AG04450 (cell line): Measurements from ENCODE around the gene ZKSCAN2. TPM values are rescaled to one million over a fixed set of nuclear protein-coding genes. Genes with fewer than 3 reads are reported as not detected.

Experiments
- CTCF ChIA-PET: fragments of 300-600, 350-600 bp; formaldehyde crosslinking; extraction: SDS; loops from one replicate; lab custom pipeline; 2022; ENCODE audit warnings: antibody characterized with exemption, inconsistent platforms; lab: Charles Lee
- POLR2A ChIA-PET: fragments of 350-600 bp; formaldehyde crosslinking; extraction: SDS; loops from one replicate; lab custom pipeline; 2021; ENCODE audit warnings: antibody characterized with exemption, inconsistent platforms; lab: Yijun Ruan, JAX
- DNase-seq: peaks from one replicate; pipeline ENCODE4 v3.0.0-alpha.2; 2011; ENCODE audit warnings: low read depth, low spot score
- H3K27ac ChIP-seq: one replicate; pipeline ENCODE4 v1.5.1; 2012; ENCODE audit warnings: low read depth, low read length, control low read depth
- H3K27me3 ChIP-seq: one replicate; pipeline ENCODE4 v1.6.0; 2012; ENCODE audit warnings: low read length; ENCODE audit not compliant: control insufficient read depth, insufficient read depth
- H3K4me3 ChIP-seq: 2 replicates; pipeline ENCODE4 v1.5.1; 2011; ENCODE audit warnings: mild to moderate bottlenecking, low read depth, low read length, control low read depth
- H3K9me3 ChIP-seq: 2 replicates; pipeline ENCODE4 v1.5.1; 2012; ENCODE audit warnings: low read length; ENCODE audit not compliant: control insufficient read depth, insufficient read depth
- CTCF ChIP-seq: IDR thresholded peaks from 2 replicates; pipeline ENCODE4 v1.5.1; 2011; ENCODE audit warnings: low read depth, low read length, control low read depth, inconsistent platforms
- polyA plus RNA-seq: library from polyadenylated mRNA; depleted of rRNA; stranded (reverse); fragments of >200 nt; gene quantifications from 2 replicates; pipeline ENCODE4 v1.2.3, GENCODE V29; 2011

The ZKSCAN2 gene
- polyA plus RNA-seq, 1 experiment: 3.0 TPM

- no peak overlapping the region for H3K27ac ChIP-seq
- ChIA-PET CTCF (interaction anchor here (0.5 to 1.3 kb wide), 2 partner anchors 13 to 146 kb away, joined by 3 to 6 read pairs; no protein-coding TSS in a partner anchor), POLR2A (no interaction called here)
- no peak overlapping the region for H3K4me3 ChIP-seq
- DNase-seq: no peak
- no peaks in the 10 kb centered on the region; the same call in 1 of the 2 replicates for H3K9me3 ChIP-seq
- no peak for TF ChIP-seq CTCF
- peaks cover 5% of the 10 kb centered on the region for H3K27me3 ChIP-seq
Measured at GRCh38 chr16:25212636-25213035, 45.0 kb downstream of the ZKSCAN2 start.

GRCh38 chr16:25210758-25211157 lies 46.9 kb downstream of the ZKSCAN2 start:
- DNase-seq: peak; percentile 39
- ChIA-PET CTCF (interaction anchor here (1.9 kb wide), 1 partner anchor 15 kb away, joined by 24 read pairs; no protein-coding TSS in a partner anchor), POLR2A (no interaction called here)
- H3K9me3 ChIP-seq: no peaks in the 10 kb centered on the region
- no peak overlapping the region for H3K27ac ChIP-seq
- peaks cover 3% of the 10 kb centered on the region for H3K27me3 ChIP-seq
- no peak overlapping the region for H3K4me3 ChIP-seq
- TF ChIP-seq CTCF: no peak

- no peaks in the 10 kb centered on the region for H3K9me3 ChIP-seq
- H3K27me3 ChIP-seq: no peaks in the 10 kb centered on the region
- no peak overlapping the region for H3K27ac ChIP-seq
- TF ChIP-seq CTCF: no peak
- DNase-seq: no peak
- no peak overlapping the region for H3K4me3 ChIP-seq
- CTCF ChIA-PET: interaction anchor here (1.3 kb wide), 1 partner anchor 26 kb away, joined by 4 read pairs; no protein-coding TSS in a partner anchor
- POLR2A ChIA-PET: no interaction called here
Measured at GRCh38 chr16:25199457-25199856, 58.2 kb downstream of the ZKSCAN2 start.

GRCh38 chr16:25198021-25198420 lies 59.6 kb downstream of the ZKSCAN2 start:
- POLR2A ChIA-PET: no interaction called here

More at GRCh38 chr16:25198021-25198420, 59.6 kb downstream of the ZKSCAN2 start:
- Histone ChIP-seq H3K27ac (no peak overlapping the region), H3K9me3 (no peaks in the 10 kb centered on the region), H3K4me3 (no peak overlapping the region), H3K27me3 (no peaks in the 10 kb centered on the region)
- CTCF ChIA-PET: interaction anchor here (1.3 kb wide), 1 partner anchor 27 kb away, joined by 4 read pairs; no protein-coding TSS in a partner anchor
- no peak for TF ChIP-seq CTCF
- DNase-seq: no peak
